ENCODE data around the gene CRYBA4. TPM values are rescaled to one million over a fixed set of nuclear protein-coding genes. Genes with fewer than 3 reads are reported as not detected.

Gene CRYBA4
- total and polyA plus RNA-seq, 2 of the 13 experiments (the other 11 are each of a cell fraction or from before 2014, with no cell fraction given) = not detected

GRCh38 chr22:26604368-26604767 is 17.4 kb upstream of the CRYBA4 start:
- Histone ChIP-seq H2AFZ (ENCODE audit: low read length) (no peak overlapping the region), H3K27me3 (ENCODE audit: control insufficient read depth in 1 of 2, insufficient read depth in 2 of 2, low read length in 2 of 2) (0 out of 5 replicates have a peak, but pooled peaks cover 0 to 3% of the 10 kb centered on the region in 2 experiments), H3K27ac (ENCODE audit: extremely low read length, insufficient read depth, low read length) (no peak overlapping the region), H3K9ac (ENCODE audit: insufficient read depth, low read depth, low read length) (no peak overlapping the region), H3K36me3 (replicated peaks in 1 of 2; ENCODE audit: control insufficient read depth in 1 of 2, insufficient read depth in 2 of 2, low read length in 2 of 2) (no peaks in the 10 kb centered on the region), H4K20me1 (ENCODE audit: insufficient read depth, low read length) (no peaks in the 10 kb centered on the region), H3K4me2 (ENCODE audit: low read depth, low read length) (no peak overlapping the region), H3K4me1 (ENCODE audit: insufficient read depth, low read length) (no peaks in the 10 kb centered on the region), H3K9me3 (ENCODE audit: low read length) (no peaks in the 10 kb centered on the region), H3K79me2 (ENCODE audit: insufficient read depth, low read length) (no peaks in the 10 kb centered on the region), H3K4me3 (replicated peaks in 1 of 3; ENCODE audit: insufficient read depth in 1 of 3, low read depth in 2 of 3, low read length in 3 of 3) (no peak overlapping the region)
- in situ Hi-C loops (cut with HindIII; ENCODE audit: extremely low pct_ligation_motif_present, low pct_unique_long_range_greater_than_20kb) = no loop called here
- FAIRE-seq (no peak), ATAC-seq (no peak), DNase-seq (ENCODE audit: low spot score) (no peak)
- intact Hi-C loops (cut with micrococcal nuclease; ENCODE audit: unreplicated experiment) = no loop called here
- POLR2A ChIA-PET = no interaction called here
- TF ChIP-seq NR2F2 (IDR thresholded peaks at IDR 0.05; ENCODE audit: borderline replicate concordance, low read depth) (no peak), CHD4 (IDR thresholded peaks at IDR 0.05; ENCODE audit: borderline replicate concordance, low read length) (no peak), NFIC (IDR thresholded peaks at IDR 0.05; ENCODE audit: low read length) (no peak), RFX3 (CRISPR knock-in tag; IDR thresholded peaks at IDR 0.05) (no peak), EZH2 (conservative IDR thresholded peaks at IDR 0.05; ENCODE audit: low read depth, low read length) (no peak), ZNF547 (CRISPR knock-in tag; IDR thresholded peaks at IDR 0.05) (no peak), ZNF674 (CRISPR knock-in tag; IDR thresholded peaks at IDR 0.05; ENCODE audit: low read depth) (no peak), AGO1 (IDR thresholded peaks at IDR 0.05; ENCODE audit: low read depth, low read length, poor library complexity, severe bottlenecking) (no peak), BATF2 (CRISPR knock-in tag; IDR thresholded peaks at IDR 0.05) (no peak), PAXIP1 (CRISPR knock-in tag; conservative IDR thresholded peaks at IDR 0.05) (no peak), PHF20 (CRISPR knock-in tag; IDR thresholded peaks at IDR 0.05) (no peak), ZNF737 (CRISPR knock-in tag; IDR thresholded peaks at IDR 0.05; ENCODE audit: borderline replicate concordance) (no peak), GRHL1 (CRISPR knock-in tag; conservative IDR thresholded peaks at IDR 0.05) (no peak)
- no TSS peak for BruUV-seq (replicated peaks)
- WGBS (ENCODE audit: low lambda C conversion rate) = 3% methylated on average over 1 of the region's 1 CpG
- CTCF ChIA-PET (ENCODE audit: low intra/inter-chr PET ratio, low total read pairs) = no interaction called here
